PC-3 (cell line): Measurements from ENCODE around the gene PSMA5.

ENCODE experiments used
- CTCF ChIP-seq: fragments of 300-600 bp; sonication (generic); conservative IDR thresholded peaks from 2 replicates; pipeline ENCODE4 v1.5.1; 2017; ENCODE audit warnings: antibody characterized with exemption, low read depth, mild to moderate bottlenecking, low read length
- EZH2 ChIP-seq: fragments of 300-600 bp; sonication (generic); IDR thresholded peaks from one replicate; pipeline ENCODE4 v1.6.1; 2017; ENCODE audit warnings: antibody characterized with exemption, mild to moderate bottlenecking, low read length; ENCODE audit not compliant: unreplicated experiment

GRCh38 chr1:109432336-109432735 lies 6.1 kb upstream of the PSMA5 start:
- TF ChIP-seq CTCF (no peak), EZH2 (no peak)
